ENCODE results near the gene KIAA1328.

The KIAA1328 gene

DNA sequence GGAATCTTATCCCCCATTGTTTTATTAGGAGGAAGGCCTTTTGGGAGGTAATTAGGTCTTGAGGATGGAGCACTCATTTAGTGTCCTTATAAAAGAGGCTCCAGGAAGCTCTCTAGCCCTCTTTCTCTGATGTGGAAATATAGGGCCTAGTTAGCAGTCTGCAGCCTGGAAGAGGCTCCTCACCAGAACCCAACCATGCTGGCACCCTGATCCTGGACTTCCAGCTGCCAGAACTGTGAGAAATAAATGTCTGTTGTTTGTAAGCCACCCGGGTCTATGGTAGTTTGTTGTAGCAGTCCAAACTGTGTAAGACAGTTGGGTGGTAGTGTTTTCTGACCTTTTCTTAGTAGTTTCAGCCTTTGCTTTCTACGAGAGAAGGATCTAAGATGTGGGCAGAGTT lies 100.7 kb downstream of the KIAA1328 start:
- TF ChIP-seq, protein P1, sequence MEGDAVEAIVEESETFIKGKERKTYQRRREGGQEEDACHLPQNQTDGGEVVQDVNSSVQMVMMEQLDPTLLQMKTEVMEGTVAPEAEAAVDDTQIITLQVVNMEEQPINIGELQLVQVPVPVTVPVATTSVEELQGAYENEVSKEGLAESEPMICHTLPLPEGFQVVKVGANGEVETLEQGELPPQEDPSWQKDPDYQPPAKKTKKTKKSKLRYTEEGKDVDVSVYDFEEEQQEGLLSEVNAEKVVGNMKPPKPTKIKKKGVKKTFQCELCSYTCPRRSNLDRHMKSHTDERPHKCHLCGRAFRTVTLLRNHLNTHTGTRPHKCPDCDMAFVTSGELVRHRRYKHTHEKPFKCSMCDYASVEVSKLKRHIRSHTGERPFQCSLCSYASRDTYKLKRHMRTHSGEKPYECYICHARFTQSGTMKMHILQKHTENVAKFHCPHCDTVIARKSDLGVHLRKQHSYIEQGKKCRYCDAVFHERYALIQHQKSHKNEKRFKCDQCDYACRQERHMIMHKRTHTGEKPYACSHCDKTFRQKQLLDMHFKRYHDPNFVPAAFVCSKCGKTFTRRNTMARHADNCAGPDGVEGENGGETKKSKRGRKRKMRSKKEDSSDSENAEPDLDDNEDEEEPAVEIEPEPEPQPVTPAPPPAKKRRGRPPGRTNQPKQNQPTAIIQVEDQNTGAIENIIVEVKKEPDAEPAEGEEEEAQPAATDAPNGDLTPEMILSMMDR (IDR thresholded peaks at IDR 0.05; ENCODE audit: low read depth, low read length, missing control alignments): no peak
- no peak for DNase-seq (ENCODE audit: extremely low read depth, low read depth)
- H3K4me3 ChIP-seq (replicated peaks; ENCODE audit: low read depth, low read length): no peak overlapping the region

DNA sequence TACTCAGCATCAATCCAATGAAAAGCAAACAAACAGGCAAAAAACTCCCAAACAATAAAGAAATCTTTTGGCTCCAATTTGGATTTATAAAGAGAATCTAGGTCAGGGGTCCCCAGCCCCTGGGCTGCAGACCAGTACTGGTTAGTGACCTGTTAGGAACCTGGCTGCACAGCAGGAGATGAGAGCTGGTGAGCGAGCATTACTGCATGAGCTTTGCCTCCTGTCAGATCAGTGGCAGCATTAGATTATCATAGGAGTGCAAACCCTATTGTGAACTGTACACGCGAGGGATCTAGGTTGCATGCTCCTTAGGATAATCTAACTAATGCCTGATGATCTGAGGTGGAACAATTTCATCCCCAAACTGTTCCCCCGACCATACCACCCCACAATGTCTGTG lies 102.2 kb downstream of the KIAA1328 start:
- no peak overlapping the region for H3K4me3 ChIP-seq (replicated peaks; ENCODE audit: low read depth, low read length)
- TF ChIP-seq, protein P1 (IDR thresholded peaks at IDR 0.05; ENCODE audit: low read depth, low read length, missing control alignments): no peak
- DNase-seq (ENCODE audit: extremely low read depth, low read depth): no peak

DNA sequence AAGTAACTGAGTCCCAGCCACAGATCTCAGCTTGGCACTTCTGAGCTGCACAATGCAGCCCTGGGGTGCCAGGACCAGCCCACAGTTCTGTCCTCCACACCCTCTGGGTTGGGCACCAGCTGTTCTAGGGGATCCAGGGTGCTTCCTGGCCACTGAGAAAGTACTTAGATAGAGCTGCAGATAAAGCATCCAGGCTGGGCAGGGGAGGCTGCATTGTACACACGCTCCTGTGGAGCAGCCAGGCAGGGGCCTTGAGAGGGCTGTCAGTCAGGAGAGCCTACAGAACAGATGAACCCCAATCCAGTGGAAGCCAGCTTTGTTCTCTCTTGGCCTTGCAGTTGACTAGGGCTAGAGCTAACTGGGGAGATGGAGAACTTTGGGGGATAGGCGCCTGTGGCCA lies 104.6 kb downstream of the KIAA1328 start:
- no peak overlapping the region for H3K4me3 ChIP-seq (replicated peaks; ENCODE audit: low read depth, low read length)
- DNase-seq (ENCODE audit: extremely low read depth, low read depth): no peak
- TF ChIP-seq, protein P1 (IDR thresholded peaks at IDR 0.05; ENCODE audit: low read depth, low read length, missing control alignments): no peak

DNA sequence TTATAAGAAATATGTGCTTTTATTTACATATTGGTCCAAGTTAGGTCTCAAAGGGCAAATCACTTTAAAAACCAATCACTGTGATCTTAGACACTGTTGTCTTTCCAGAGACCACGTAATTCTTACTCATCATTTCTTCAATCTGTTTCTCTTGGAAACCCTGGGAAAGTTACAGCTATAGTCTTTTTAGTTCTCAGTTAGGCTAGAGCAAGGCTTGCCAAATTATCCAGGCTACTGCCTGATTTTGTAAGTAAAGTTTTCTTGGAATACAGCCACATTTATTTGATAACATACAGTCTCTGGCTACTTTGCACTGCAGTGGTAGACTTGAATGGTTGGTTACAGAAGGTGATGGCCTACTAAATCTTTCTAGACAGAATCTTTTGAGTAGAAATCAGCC lies 106.0 kb downstream of the KIAA1328 start:
- no peak overlapping the region for H3K4me3 ChIP-seq (replicated peaks; ENCODE audit: low read depth, low read length)
- no peak for DNase-seq (ENCODE audit: extremely low read depth, low read depth)

DNA sequence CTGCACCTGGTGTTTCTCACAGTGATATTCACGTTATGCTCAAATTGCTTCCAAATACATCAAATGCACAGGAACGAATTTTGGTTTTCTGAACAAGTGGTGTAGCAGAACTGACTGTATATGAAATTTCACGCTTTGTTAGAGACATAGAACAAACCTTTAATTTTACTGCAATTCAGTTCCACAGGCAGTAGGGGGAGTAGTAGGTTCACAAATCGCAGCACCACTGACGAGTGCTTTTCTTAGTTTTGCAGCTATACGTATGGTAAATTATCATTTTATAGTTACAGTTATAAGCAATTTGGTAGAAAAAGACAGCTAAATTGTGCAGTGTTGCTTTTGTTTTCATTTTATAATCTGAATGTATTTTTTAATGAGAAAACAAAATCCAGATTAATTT lies 113.3 kb downstream of the KIAA1328 start:
- TF ChIP-seq, protein P1 (IDR thresholded peaks at IDR 0.05; ENCODE audit: low read depth, low read length, missing control alignments): peak; percentile 71
- no peak overlapping the region for H3K4me3 ChIP-seq (replicated peaks; ENCODE audit: low read depth, low read length)
- DNase-seq (ENCODE audit: extremely low read depth, low read depth): peak; percentile 14

More for the DNA sequence above, 106.0 kb downstream of the KIAA1328 start:
- TF ChIP-seq, protein P1 (IDR thresholded peaks at IDR 0.05; ENCODE audit: low read depth, low read length, missing control alignments): no peak

DNA sequence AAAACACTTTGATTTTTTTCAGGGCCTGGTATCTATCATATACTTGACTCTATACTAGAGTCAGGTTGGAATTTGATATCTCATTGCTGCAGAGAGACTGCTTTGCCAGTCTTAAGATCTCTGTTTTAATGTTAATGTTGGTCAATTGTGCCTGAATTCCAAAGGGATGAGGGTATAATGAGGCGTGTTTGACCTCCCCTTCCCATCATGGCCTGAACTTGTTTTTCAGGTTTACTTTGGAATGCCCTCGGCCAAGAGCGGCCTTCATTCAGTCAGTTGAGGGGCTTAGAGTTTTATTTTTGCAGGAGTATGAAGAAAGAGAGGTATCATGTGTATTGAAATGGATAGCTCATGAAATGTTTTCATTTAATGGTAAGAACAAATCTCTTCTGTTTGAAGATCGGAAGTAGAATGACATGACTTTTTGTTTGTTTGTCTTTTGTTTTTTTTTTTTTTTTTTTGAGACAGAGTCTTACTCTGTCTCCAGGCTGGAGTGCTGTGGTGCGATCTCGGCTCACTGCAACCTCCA lies 119.0 kb downstream of the KIAA1328 start:
- DNase-seq (ENCODE audit: extremely low read depth, low read depth): no peak
- no peak overlapping the region for H3K4me3 ChIP-seq (replicated peaks; ENCODE audit: low read depth, low read length)
- TF ChIP-seq, protein P1 (IDR thresholded peaks at IDR 0.05; ENCODE audit: low read depth, low read length, missing control alignments): no peak

DNA sequence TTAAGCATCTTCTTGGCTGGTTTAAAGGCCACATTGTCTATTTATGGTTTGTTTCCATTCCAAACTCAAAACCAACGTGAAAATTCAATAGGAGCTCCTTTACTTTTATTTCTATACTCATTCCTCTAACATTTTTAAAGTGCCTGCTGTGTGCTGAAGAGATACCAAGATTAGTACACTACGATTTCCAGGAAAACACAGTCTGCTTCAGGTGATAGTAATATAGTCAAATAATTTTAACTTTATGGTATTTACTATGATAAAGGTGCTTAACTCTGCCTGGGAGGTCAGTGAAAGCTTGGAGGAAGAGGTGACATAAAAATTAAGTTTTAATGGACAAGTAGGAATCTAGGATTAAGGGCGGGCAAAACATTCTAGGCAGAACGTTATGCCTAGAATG lies 121.4 kb downstream of the KIAA1328 start:
- no peak for DNase-seq (ENCODE audit: extremely low read depth, low read depth)
- no peak overlapping the region for H3K4me3 ChIP-seq (replicated peaks; ENCODE audit: low read depth, low read length)
- TF ChIP-seq, protein P1 (IDR thresholded peaks at IDR 0.05; ENCODE audit: low read depth, low read length, missing control alignments): no peak

Data from HFF-Myc (cell line).